HCT116 (cell line): Measurements from ENCODE around the gene LMBRD1. TPM values are rescaled to one million over a fixed set of nuclear protein-coding genes. Genes with fewer than 3 reads are reported as not detected.

Experiments used
- ATAC-seq: fragments of 200-7000 bp; cut with Tn5 transposase; 2 replicates; pipeline ENCODE4 v1.9.1; 2020; ENCODE audit warnings: mild to moderate bottlenecking, moderate library complexity
- BruUV-seq: library from RNA; stranded (reverse); fragments of 400-500 nt; replicated peaks from 2 replicates; lab custom pipeline; 2021; lab: Mats Ljungman, UMichigan
- CTCF ChIA-PET: fragments of 300-600 bp; sonication (Branson Sonifier 250); formaldehyde crosslinking; loops from one replicate; lab custom pipeline; 2021; ENCODE audit warnings: antibody characterized with exemption; lab: Charles Lee
- POLR2A ChIA-PET: fragments of 300-600, 350-600 bp; sonication (Branson Sonifier 250); formaldehyde crosslinking; loops from one replicate; lab custom pipeline; 2021; ENCODE audit warnings: antibody characterized with exemption; lab: Charles Lee
- RAD21 ChIA-PET, 2 experiments: fragments of 300-600 bp; sonication (Branson Sonifier 250); formaldehyde crosslinking; loops; one replicate each; lab custom pipeline; 2023; ENCODE audit warnings: low total read pairs in 2 of 2; ENCODE audit not compliant: uncharacterized antibody in 2 of 2, unreplicated experiment in 2 of 2, low non-redundant PET in 1 of 2; lab: Charles Lee
- DNase-seq: peaks from one replicate; pipeline ENCODE4 v3.0.0-alpha.2; 2010; ENCODE audit warnings: low read depth, low spot score
- H2AFZ ChIP-seq: fragments of 200-600 bp; shearing (Covaris generic), sonication (generic); 2 replicates; pipeline ENCODE4 v1.6.1; 2017; ENCODE audit warnings: low read depth, mixed run types, mixed read lengths, antibody characterized with exemption, low read length; ENCODE audit not compliant: poor library complexity, severe bottlenecking
- H3K27ac ChIP-seq: 2 replicates; pipeline ENCODE4 v1.5.1; 2012; ENCODE audit warnings: low read depth, low read length
- H3K27me3 ChIP-seq: fragments of 200-600 bp; sonication (generic); 2 replicates; pipeline ENCODE4 v1.6.1; 2016; ENCODE audit warnings: mixed run types, low read length, mixed read lengths; ENCODE audit not compliant: insufficient read depth
- H3K36me3 ChIP-seq, 2 experiments: fragments of 200-500 bp in 1 of 2; fragments of 200-600 bp in 1 of 2; sonication (Bioruptor generic) in 1 of 2; sonication (generic) in 1 of 2; 2 replicates each; pipeline versions ENCODE4 v1.5.1 to v1.6.1; 2014 to 2016; ENCODE audit warnings: low read length in 2 of 2, inconsistent platforms in 1 of 2, mixed read lengths in 1 of 2, mixed run types in 1 of 2; ENCODE audit not compliant: insufficient read depth in 2 of 2, control insufficient read depth in 1 of 2
- H3K4me1 ChIP-seq, 2 experiments: fragments of 200-600 bp in 1 of 2; sonication (generic) in 1 of 2; 2 replicates each; pipeline versions ENCODE4 v1.5.1 to v1.6.1; 2012 to 2017; ENCODE audit warnings: low read length in 2 of 2, inconsistent platforms in 1 of 2, mild to moderate bottlenecking in 1 of 2, mixed read lengths in 1 of 2, mixed run types in 1 of 2, moderate library complexity in 1 of 2; ENCODE audit not compliant: insufficient read depth in 2 of 2, control insufficient read depth in 1 of 2
- H3K4me2 ChIP-seq: fragments of 200-600 bp; sonication (generic); 2 replicates; pipeline ENCODE4 v1.6.1; 2017; ENCODE audit warnings: mixed run types, low read length, mixed read lengths
- H3K4me3 ChIP-seq, 2 experiments: fragments of 200-600 bp in 1 of 2; sonication (generic) in 1 of 2; replicated peaks in 1 of 2; 2 replicates each; pipeline ENCODE4 v1.5.1; 2011 to 2016; ENCODE audit warnings: low read length in 2 of 2, control low read depth in 1 of 2, low read depth in 1 of 2, mild to moderate bottlenecking in 1 of 2, mixed read lengths in 1 of 2, mixed run types in 1 of 2
- H3K79me2 ChIP-seq: fragments of 200-600 bp; sonication (generic); 2 replicates; pipeline ENCODE4 v1.6.1; 2017; ENCODE audit warnings: mild to moderate bottlenecking, mixed run types, low read length, moderate library complexity, mixed read lengths; ENCODE audit not compliant: insufficient read depth
- H3K9ac ChIP-seq: fragments of 200-600 bp; sonication (generic); 2 replicates; pipeline ENCODE4 v1.6.1; 2016; ENCODE audit warnings: low read length, mixed read lengths
- H3K9me2 ChIP-seq: fragments of 200-600 bp; sonication (generic), shearing (Covaris generic); 2 replicates; pipeline ENCODE4 v1.6.1; 2017; ENCODE audit warnings: mixed run types, mild to moderate bottlenecking, moderate library complexity; ENCODE audit not compliant: insufficient read depth
- H3K9me3 ChIP-seq, 2 experiments: fragments of 200-500 bp in 1 of 2; fragments of 200-600 bp in 1 of 2; sonication (Bioruptor generic) in 1 of 2; sonication (generic) in 1 of 2; 2 replicates each; pipeline ENCODE4 v1.6.1; 2014 to 2017; ENCODE audit warnings: low read length in 2 of 2, mixed read lengths in 2 of 2, inconsistent platforms in 1 of 2, low read depth in 1 of 2, mild to moderate bottlenecking in 1 of 2, mixed run types in 1 of 2, moderate library complexity in 1 of 2; ENCODE audit not compliant: control insufficient read depth in 1 of 2, insufficient read depth in 1 of 2
- H4K20me1 ChIP-seq: fragments of 200-600 bp; sonication (generic), shearing (Covaris generic); 2 replicates; pipeline ENCODE4 v1.6.1; 2017; ENCODE audit warnings: mixed run types, mild to moderate bottlenecking, moderate library complexity; ENCODE audit not compliant: insufficient read depth
- ATF3 ChIP-seq: IDR thresholded peaks from 2 replicates; pipeline ENCODE4 v1.6.1; 2012
- CBX3 ChIP-seq: IDR thresholded peaks from 2 replicates; pipeline ENCODE4 v1.6.1; 2012; ENCODE audit warnings: low read depth
- CEBPB ChIP-seq: IDR thresholded peaks from 2 replicates; pipeline ENCODE4 v1.6.1; 2012; ENCODE audit warnings: low read depth
- CTCF ChIP-seq, 3 experiments: fragments of 200-600 bp in 1 of 3; sonication (generic) in 1 of 3; IDR thresholded peaks in 2 of 3; conservative IDR thresholded peaks in 1 of 3; 2 replicates each; pipeline ENCODE4 v1.5.1; 2012 to 2017; ENCODE audit warnings: low read depth in 2 of 3, low read length in 2 of 3, antibody characterized with exemption in 1 of 3, borderline replicate concordance in 1 of 3, control low read depth in 1 of 3, mild to moderate bottlenecking in 1 of 3, mixed read lengths in 1 of 3, mixed run types in 1 of 3, moderate library complexity in 1 of 3; ENCODE audit not compliant: insufficient read depth in 1 of 3
- EGR1 ChIP-seq: IDR thresholded peaks from 2 replicates; pipeline ENCODE4 v1.6.1; 2012; ENCODE audit warnings: low read depth
- ELF1 ChIP-seq: IDR thresholded peaks from 2 replicates; pipeline ENCODE4 v1.6.1; 2012; ENCODE audit warnings: low read depth, borderline replicate concordance
- EZH2 ChIP-seq: fragments of 200-600 bp; sonication (generic); IDR thresholded peaks from 2 replicates; pipeline ENCODE4 v1.6.1; 2017; ENCODE audit warnings: antibody characterized with exemption, mixed run types
- EZH2phosphoT487 ChIP-seq: fragments of 200-600 bp; IDR thresholded peaks from 2 replicates; pipeline ENCODE4 v1.6.1; 2018; ENCODE audit warnings: antibody characterized with exemption, borderline replicate concordance
- FOSL1 ChIP-seq: IDR thresholded peaks from 2 replicates; pipeline ENCODE4 v1.6.1; 2012; ENCODE audit warnings: low read depth
- JUND ChIP-seq: IDR thresholded peaks from 2 replicates; pipeline ENCODE4 v1.6.1; 2012
- POLR2A ChIP-seq: IDR thresholded peaks from 2 replicates; pipeline ENCODE4 v1.7.0; 2011; ENCODE audit warnings: borderline replicate concordance; ENCODE audit not compliant: insufficient read depth, insufficient read length; ENCODE audit errors: extremely low read depth
- POLR2AphosphoS5 ChIP-seq: IDR thresholded peaks from 2 replicates; pipeline ENCODE4 v1.6.1; 2011; ENCODE audit warnings: mild to moderate bottlenecking, low read depth, low read length, moderate library complexity
- SP1 ChIP-seq: IDR thresholded peaks from 2 replicates; pipeline ENCODE4 v1.6.1; 2012; ENCODE audit warnings: low read depth
- TCF7L2 ChIP-seq: IDR thresholded peaks from 2 replicates; pipeline ENCODE4 v1.7.0; 2011; ENCODE audit warnings: borderline replicate concordance, inconsistent platforms; ENCODE audit not compliant: insufficient read depth, insufficient read length; ENCODE audit errors: extremely low read depth
- YY1 ChIP-seq: IDR thresholded peaks from 2 replicates; pipeline ENCODE4 v1.6.1; 2011; ENCODE audit warnings: low read length, low read depth, moderate library complexity, mild to moderate bottlenecking; ENCODE audit not compliant: insufficient replicate concordance; ENCODE audit errors: extremely low read depth
- ZBTB33 ChIP-seq: IDR thresholded peaks from 2 replicates; pipeline ENCODE4 v1.6.1; 2011; ENCODE audit warnings: mild to moderate bottlenecking, low read length, moderate library complexity; ENCODE audit not compliant: insufficient replicate concordance; ENCODE audit errors: extremely low read depth
- ZNF274 ChIP-seq: fragments of 200-500 bp; sonication (Bioruptor generic); IDR thresholded peaks from 2 replicates; pipeline ENCODE4 v1.6.1; 2014; ENCODE audit warnings: mild to moderate bottlenecking, low read depth, low read length, inconsistent platforms
- intact Hi-C: fragments of 100-400 bp; cut with micrococcal nuclease; formaldehyde crosslinking; loops from 2 replicates; pipeline ENCODE4 v1.10.0; 2022
- total RNA-seq: library from RNA; stranded (reverse); gene quantifications from one replicate; pipeline ENCODE4 v1.2.1, GENCODE V29; 2021; ENCODE audit not compliant: unreplicated experiment
- TF ChIP-seq, protein P1 (sequence below): IDR thresholded peaks from 2 replicates; pipeline ENCODE4 v1.6.1; 2012

LMBRD1 gene
- total RNA-seq, 1 experiment from 2014 or later: 11.9 TPM

DNA sequence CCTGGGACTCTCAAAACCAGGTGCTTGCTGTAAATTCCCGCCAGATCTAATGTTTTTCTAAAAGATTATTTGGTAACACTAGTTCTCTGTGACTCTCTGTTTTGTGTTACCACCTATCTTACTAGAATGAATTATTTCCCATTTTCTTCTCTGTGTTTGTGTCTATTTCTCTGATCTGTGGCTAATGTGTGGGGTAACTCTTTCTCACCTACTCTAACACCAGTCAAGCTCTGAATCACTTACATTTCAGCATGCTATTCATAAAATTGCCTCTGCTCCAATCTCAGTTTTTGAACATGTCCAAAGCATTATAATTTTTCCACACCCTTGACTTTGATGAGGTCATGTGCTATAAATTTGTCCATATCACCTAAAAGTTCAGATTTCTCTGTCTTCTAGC is 46.4 kb upstream of the LMBRD1 start:
- BruUV-seq: no TSS peak
- Histone ChIP-seq H4K20me1 (no peaks in the 10 kb centered on the region), H3K4me1 (no peaks in the 10 kb centered on the region), H3K9ac (no peak overlapping the region), H3K27ac (no peak overlapping the region), H2AFZ (no peak overlapping the region), H3K4me3 (no peak overlapping the region), H3K9me2 (no peaks in the 10 kb centered on the region), H3K9me3 (no peaks in the 10 kb centered on the region), H3K4me2 (no peak overlapping the region), H3K36me3 (no peaks in the 10 kb centered on the region), H3K79me2 (no peaks in the 10 kb centered on the region), H3K27me3 (0 out of 2 replicates have a peak, but pooled peaks cover 3% of the 10 kb centered on the region)
- POLR2A ChIA-PET: no interaction called here
- DNase-seq (no peak), ATAC-seq (no peak)
- RAD21 ChIA-PET: no interaction called here
- intact Hi-C loops: no loop called here
- CTCF ChIA-PET: no interaction called here
- TF ChIP-seq, protein P1, sequence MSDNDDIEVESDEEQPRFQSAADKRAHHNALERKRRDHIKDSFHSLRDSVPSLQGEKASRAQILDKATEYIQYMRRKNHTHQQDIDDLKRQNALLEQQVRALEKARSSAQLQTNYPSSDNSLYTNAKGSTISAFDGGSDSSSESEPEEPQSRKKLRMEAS: no peak
- TF ChIP-seq ELF1: no peak
- no peak for TF ChIP-seq ZNF274
- no peak for TF ChIP-seq EZH2
- TF ChIP-seq CBX3: no peak
- no peak for TF ChIP-seq CEBPB

DNA sequence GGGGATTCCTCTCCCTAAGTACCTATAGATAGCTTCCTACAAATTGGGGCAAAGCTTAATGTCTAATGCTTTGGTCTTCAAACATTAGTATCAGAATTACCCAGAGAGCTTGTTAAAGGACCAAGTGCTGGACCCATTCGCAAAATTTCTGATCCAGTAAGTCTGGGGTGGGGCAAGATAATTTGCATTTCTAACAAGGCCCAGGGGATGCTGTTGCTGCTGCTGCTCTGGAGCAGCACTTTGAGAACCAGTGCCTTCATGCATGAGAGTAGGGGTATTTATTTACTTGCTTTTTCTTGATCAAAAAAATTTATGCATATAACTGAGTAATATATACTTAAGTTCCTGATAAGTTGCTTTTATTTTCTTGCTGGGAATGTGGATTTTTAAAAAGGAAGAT is 45.1 kb upstream of the LMBRD1 start:
- DNase-seq: no peak
- no peak for ATAC-seq
- Histone ChIP-seq H3K36me3 (no peaks in the 10 kb centered on the region), H3K4me2 (no peak overlapping the region), H3K79me2 (no peaks in the 10 kb centered on the region), H3K27ac (no peak overlapping the region), H2AFZ (no peak overlapping the region), H3K27me3 (0 out of 2 replicates have a peak, but pooled peaks cover 3% of the 10 kb centered on the region), H3K9me3 (no peaks in the 10 kb centered on the region), H3K4me3 (no peak overlapping the region), H3K4me1 (no peaks in the 10 kb centered on the region), H4K20me1 (no peaks in the 10 kb centered on the region), H3K9me2 (no peaks in the 10 kb centered on the region), H3K9ac (no peak overlapping the region)
- no TSS peak for BruUV-seq
- ChIA-PET RAD21 (no interaction called here), CTCF (no interaction called here), POLR2A (no interaction called here)
- intact Hi-C loops: no loop called here
- TF ChIP-seq CTCF (IDR thresholded peaks at IDR 0.05 in 2 of 3, conservative IDR thresholded peaks at IDR 0.05 in 1 of 3; ENCODE audit: borderline replicate concordance in 1 of 3, insufficient read depth in 1 of 3, low read depth in 2 of 3, low read length in 2 of 3) (no peak), JUND (no peak), ZBTB33 (no peak), ZNF274 (no peak), EGR1 (no peak), FOSL1 (no peak), EZH2 (no peak), POLR2A (no peak), ATF3 (no peak), YY1 (no peak), TCF7L2 (no peak), EZH2phosphoT487 (no peak), ELF1 (no peak), SP1 (no peak), POLR2AphosphoS5 (no peak)
